Spinal cord (tissue), 10 donors: ENCODE data around the gene GNB1. TPM values are rescaled to one million over a fixed set of nuclear protein-coding genes. Genes with fewer than 3 reads are reported as not detected.

Source experiments
- DNase-seq, 6 donors: peaks; one replicate each; pipeline versions ENCODE4 v3.0.0 to v3.0.0-alpha.2; 2013 to 2015; ENCODE audit warnings: low spot score in 6 of 6, low read depth in 4 of 6
- H3K27ac ChIP-seq: one replicate; pipeline ENCODE4 v1.5.1; 2013; ENCODE audit warnings: low read depth, low read length, control low read depth
- H3K27me3 ChIP-seq: one replicate; pipeline ENCODE4 v1.6.1; 2013; ENCODE audit warnings: low read length; ENCODE audit not compliant: control insufficient read depth, insufficient read depth
- H3K36me3 ChIP-seq: one replicate; pipeline ENCODE4 v1.6.1; 2013; ENCODE audit warnings: low read length; ENCODE audit not compliant: control insufficient read depth, insufficient read depth
- H3K4me1 ChIP-seq: one replicate; pipeline ENCODE4 v1.6.1; 2013; ENCODE audit warnings: low read length; ENCODE audit not compliant: control insufficient read depth, insufficient read depth
- H3K4me3 ChIP-seq: one replicate; pipeline ENCODE4 v1.5.1; 2013; ENCODE audit warnings: low read depth, low read length, control low read depth
- H3K9me3 ChIP-seq: one replicate; pipeline ENCODE4 v1.6.1; 2013; ENCODE audit warnings: low read length; ENCODE audit not compliant: control insufficient read depth, insufficient read depth
- WGBS: methylation state at CpG from one replicate; pipeline ENCODE4 v1.1.5; 2013; ENCODE audit warnings: missing lambda C conversion rate; ENCODE audit not compliant: insufficient coverage; 5-methylcytosine and 5-hydroxymethylcytosine counted together
- polyA plus RNA-seq, 2 donors: library from polyadenylated mRNA; unstranded; fragments of 120-200 nt; gene quantifications; one replicate each; pipeline ENCODE4 v1.2.1, GENCODE V29; 2013; ENCODE audit not compliant: insufficient read length in 2 of 2
- total RNA-seq, 2 donors: library from RNA; depleted of rRNA in 1 of 2; stranded (reverse); fragments of 120-200 nt in 1 of 2; fragments of >200 nt in 1 of 2; gene quantifications; one replicate each; pipeline versions ENCODE4 v1.2.3 to v1.2.4, GENCODE V29; 2013 to 2014
- donor health status: healthy.

GNB1 gene
- total and polyA plus RNA-seq, 4 donors: 129 to 651 (median 436) TPM

- Histone ChIP-seq H3K27me3 (no peaks in the 10 kb centered on the region), H3K27ac (no peak overlapping the region), H3K36me3 (peaks cover 68% of the 10 kb centered on the region), H3K9me3 (no peaks in the 10 kb centered on the region), H3K4me3 (no peak overlapping the region), H3K4me1 (no peaks in the 10 kb centered on the region)
- WGBS: 99% methylated on average over 9 of the region's 14 CpGs
- no peak for DNase-seq
Observed at GRCh38 chr1:1815606-1816281, 75.1 kb downstream of the GNB1 start.

- Histone ChIP-seq H3K27ac (no peak overlapping the region), H3K4me3 (no peak overlapping the region), H3K36me3 (peaks cover 72% of the 10 kb centered on the region), H3K27me3 (no peaks in the 10 kb centered on the region), H3K9me3 (no peaks in the 10 kb centered on the region), H3K4me1 (no peaks in the 10 kb centered on the region)
- no peak for DNase-seq
- 98% methylated on average over 5 of the region's 6 CpGs for WGBS
Observed at GRCh38 chr1:1809489-1809888, 81.4 kb downstream of the GNB1 start.

DNA sequence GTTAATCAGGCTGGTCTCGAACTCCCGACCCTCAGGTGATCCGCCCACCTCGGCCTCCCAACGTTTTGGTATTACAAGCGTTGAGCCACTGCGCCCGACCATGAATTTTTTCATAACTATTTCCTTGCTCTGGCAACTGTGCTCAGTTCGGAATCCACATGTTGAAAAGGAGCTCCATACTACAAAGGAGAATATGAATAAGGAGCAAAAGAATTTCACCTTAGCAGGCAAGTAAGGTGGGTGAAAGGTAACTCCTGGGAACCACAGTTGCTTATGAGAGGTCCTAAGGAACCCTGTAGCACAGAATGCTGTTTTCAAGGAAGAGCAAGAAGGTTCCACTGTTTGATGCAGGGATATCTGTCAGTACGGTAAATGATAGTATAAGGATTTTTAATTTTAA lies 82.7 kb downstream of the GNB1 start:
- DNase-seq: no peak
- no peak overlapping the region for H3K4me3 ChIP-seq
- H3K9me3 ChIP-seq: no peaks in the 10 kb centered on the region
- WGBS: 92% methylated on average over 5 of the region's 10 CpGs
- H3K27me3 ChIP-seq: no peaks in the 10 kb centered on the region
- no peak overlapping the region for H3K27ac ChIP-seq
- no peaks in the 10 kb centered on the region for H3K4me1 ChIP-seq
- peaks cover 76% of the 10 kb centered on the region for H3K36me3 ChIP-seq

DNA sequence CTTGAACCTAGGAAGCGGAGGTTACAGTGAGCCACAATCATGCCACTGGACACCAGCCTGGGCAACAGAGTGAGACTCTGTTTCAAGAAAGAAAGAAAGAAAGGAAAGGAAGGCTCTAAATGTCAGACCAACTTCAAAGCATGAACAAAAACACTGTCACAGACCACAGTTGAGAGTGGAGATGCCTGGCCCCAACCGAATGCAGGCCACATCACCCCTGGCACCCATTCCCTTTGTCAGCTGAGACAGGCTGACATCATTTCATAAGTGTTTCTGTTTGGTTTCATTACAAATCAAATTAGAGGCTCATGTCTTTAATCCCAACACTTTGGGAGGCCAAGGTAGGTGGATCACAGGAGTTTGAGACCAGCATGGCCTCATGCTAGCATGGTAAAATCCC lies 84.0 kb downstream of the GNB1 start:
- H3K4me3 ChIP-seq: no peak overlapping the region
- DNase-seq: no peak
- 94% methylated on average over 2 of the region's 2 CpGs for WGBS
- H3K36me3 ChIP-seq: peaks cover 70% of the 10 kb centered on the region
- H3K9me3 ChIP-seq: no peaks in the 10 kb centered on the region
- H3K4me1 ChIP-seq: no peaks in the 10 kb centered on the region
- no peaks in the 10 kb centered on the region for H3K27me3 ChIP-seq
- no peak overlapping the region for H3K27ac ChIP-seq

DNA sequence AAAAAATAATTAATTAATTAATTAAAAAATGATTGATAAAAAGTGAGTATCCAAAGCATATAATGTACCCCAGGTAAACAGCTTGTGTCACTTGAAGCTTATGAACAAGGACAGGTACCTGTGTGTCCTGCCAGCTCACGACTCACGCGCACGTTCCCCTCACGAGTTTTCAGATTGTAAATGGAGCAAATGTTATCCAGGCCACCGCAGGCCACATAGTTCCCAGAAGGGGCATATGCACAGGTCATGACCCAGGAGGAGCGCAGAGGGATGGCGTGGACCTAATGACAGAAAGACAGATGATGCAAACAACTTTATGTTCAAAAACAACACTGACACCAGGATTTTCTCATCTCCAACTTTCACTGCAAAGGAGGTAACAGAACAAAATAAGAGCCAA lies 86.6 kb downstream of the GNB1 start:
- Histone ChIP-seq H3K4me1 (no peaks in the 10 kb centered on the region), H3K36me3 (peaks cover 58% of the 10 kb centered on the region), H3K27me3 (no peaks in the 10 kb centered on the region), H3K27ac (no peak overlapping the region), H3K4me3 (no peak overlapping the region), H3K9me3 (no peaks in the 10 kb centered on the region)
- DNase-seq: no peak
- 89% methylated on average over 6 of the region's 8 CpGs for WGBS

DNA sequence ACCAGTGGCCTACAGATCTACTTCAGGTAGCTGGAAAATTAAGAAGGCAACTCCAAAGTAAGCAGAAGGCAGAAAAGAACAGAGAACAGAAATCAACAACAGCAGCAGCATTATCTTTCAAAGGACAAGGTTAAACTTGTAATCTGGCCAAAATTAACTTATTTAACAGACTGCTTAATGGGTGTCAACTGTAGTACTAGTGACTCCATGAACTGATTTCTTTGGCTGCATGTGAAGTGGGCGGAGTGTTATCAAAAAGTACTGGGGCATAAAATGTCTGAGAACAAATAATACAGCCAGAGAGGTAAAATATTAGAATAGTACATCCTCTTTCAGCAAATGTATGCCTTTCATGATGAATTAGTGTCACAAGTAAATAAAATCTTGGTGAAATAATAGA lies 88.0 kb downstream of the GNB1 start:
- Histone ChIP-seq H3K27ac (no peak overlapping the region), H3K4me1 (no peaks in the 10 kb centered on the region), H3K27me3 (no peaks in the 10 kb centered on the region), H3K9me3 (no peaks in the 10 kb centered on the region), H3K36me3 (peaks cover 55% of the 10 kb centered on the region), H3K4me3 (no peak overlapping the region)
- WGBS: no CpG with 5 or more reads among the region's 1 CpG
- DNase-seq: no peak

DNA sequence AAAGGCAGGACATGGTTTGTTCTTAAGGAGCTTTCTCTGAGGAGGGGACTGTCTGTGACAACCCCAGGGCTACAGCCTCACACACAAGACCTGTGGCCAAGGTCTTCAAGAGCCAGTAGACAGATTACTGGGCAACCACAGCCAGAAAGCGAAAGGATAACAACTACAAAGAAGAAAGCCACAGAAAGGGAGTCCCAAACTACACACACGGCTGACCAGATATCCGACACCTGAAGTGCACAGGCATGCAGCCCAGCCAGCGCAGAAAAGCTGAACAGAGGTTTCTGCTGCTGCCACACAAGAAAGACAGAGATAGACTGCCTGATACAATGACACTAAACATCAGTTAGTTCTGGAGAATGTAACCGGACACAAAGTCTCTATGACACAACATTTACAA lies 91.2 kb downstream of the GNB1 start:
- WGBS: 92% methylated on average over 4 of the region's 5 CpGs
- Histone ChIP-seq H3K4me3 (no peak overlapping the region), H3K27me3 (no peaks in the 10 kb centered on the region), H3K4me1 (no peaks in the 10 kb centered on the region), H3K9me3 (no peaks in the 10 kb centered on the region), H3K27ac (no peak overlapping the region), H3K36me3 (peaks cover 58% of the 10 kb centered on the region)
- no peak for DNase-seq

GRCh38 chr1:1797731-1798341 lies 93.1 kb downstream of the GNB1 start:
- Histone ChIP-seq H3K27ac (no peak overlapping the region), H3K9me3 (no peaks in the 10 kb centered on the region), H3K27me3 (no peaks in the 10 kb centered on the region), H3K4me3 (no peak overlapping the region), H3K4me1 (no peaks in the 10 kb centered on the region), H3K36me3 (peaks cover 58% of the 10 kb centered on the region)
- 97% methylated on average over 11 of the region's 11 CpGs for WGBS
- DNase-seq: no peak

- Histone ChIP-seq H3K9me3 (no peaks in the 10 kb centered on the region), H3K4me3 (no peak overlapping the region), H3K4me1 (no peaks in the 10 kb centered on the region), H3K36me3 (peaks cover 66% of the 10 kb centered on the region), H3K27ac (no peak overlapping the region), H3K27me3 (no peaks in the 10 kb centered on the region)
- WGBS: 96% methylated on average over 5 of the region's 5 CpGs
- DNase-seq: no peak
Observed at GRCh38 chr1:1796466-1796865, 94.4 kb downstream of the GNB1 start.

- peaks cover 75% of the 10 kb centered on the region for H3K36me3 ChIP-seq
- no peaks in the 10 kb centered on the region for H3K9me3 ChIP-seq
- no peak overlapping the region for H3K4me3 ChIP-seq
- no peak overlapping the region for H3K27ac ChIP-seq
- 96% methylated on average over 10 of the region's 10 CpGs for WGBS
- no peaks in the 10 kb centered on the region for H3K27me3 ChIP-seq
- no peak for DNase-seq
- no peaks in the 10 kb centered on the region for H3K4me1 ChIP-seq
Observed at GRCh38 chr1:1794999-1795398, 95.9 kb downstream of the GNB1 start.
